GM19397 (cell line): Measurements from ENCODE around the gene CHAF1B.
"Not testable (repeated sequence)": the region's sequence is repeated elsewhere in the genome, so short reads cannot be mapped to it uniquely, and the experiment has no call there.

Experiments used
- ATAC-seq: cut with Tn5 transposase; IDR thresholded peaks from one replicate; pipeline ENCODE4 v1.9.1; 2021; ENCODE audit warnings: mild to moderate bottlenecking, moderate library complexity; ENCODE audit not compliant: unreplicated experiment

The CHAF1B gene

GRCh38 chr21:36385233-36386030 is at the start of gene CHAF1B:
Gene CHAF1B, plus strand, starts transcription at chr21:36385392. Its CDS starts 745 bp downstream, at chr21:36386137.
- peak; percentile 85 for ATAC-seq

- ATAC-seq: no peak
Measured at GRCh38 chr21:36337099-36337509, 48.1 kb upstream of the CHAF1B start.

- ATAC-seq: no peak
Measured at GRCh38 chr21:36338975-36339374, 46.2 kb upstream of the CHAF1B start.

- ATAC-seq: not testable (repeated sequence)
Measured at GRCh38 chr21:36342581-36342980, 42.6 kb upstream of the CHAF1B start.

GRCh38 chr21:36344931-36345330 is 40.3 kb upstream of the CHAF1B start:
- no peak for ATAC-seq

- no peak for ATAC-seq
Measured at GRCh38 chr21:36347278-36347961, 37.8 kb upstream of the CHAF1B start.

- ATAC-seq: no peak
Measured at GRCh38 chr21:36347962-36348328, 37.2 kb upstream of the CHAF1B start.

- no peak for ATAC-seq
Measured at GRCh38 chr21:36349315-36349714, 35.9 kb upstream of the CHAF1B start.

GRCh38 chr21:36350282-36350910 is 34.8 kb upstream of the CHAF1B start:
- ATAC-seq: no peak

- no peak for ATAC-seq
Measured at GRCh38 chr21:36354918-36355680, 30.1 kb upstream of the CHAF1B start.

- no peak for ATAC-seq
Measured at GRCh38 chr21:36355868-36356267, 29.3 kb upstream of the CHAF1B start.

- no peak for ATAC-seq
Measured at GRCh38 chr21:36359185-36359584, 26.0 kb upstream of the CHAF1B start.

- ATAC-seq: no peak
Measured at GRCh38 chr21:36369064-36369685, 16.0 kb upstream of the CHAF1B start.

- no peak for ATAC-seq
Measured at GRCh38 chr21:36375994-36376393, 9.2 kb upstream of the CHAF1B start.

GRCh38 chr21:36377391-36377842 is 7.8 kb upstream of the CHAF1B start:
- no peak for ATAC-seq

- no peak for ATAC-seq
Measured at GRCh38 chr21:36379251-36379650, 5.9 kb upstream of the CHAF1B start.

GRCh38 chr21:36381841-36382589 is 3.2 kb upstream of the CHAF1B start:
- no peak for ATAC-seq

GRCh38 chr21:36382722-36383121 is 2.5 kb upstream of the CHAF1B start:
- ATAC-seq: not testable (repeated sequence)

- no peak for ATAC-seq
Measured at GRCh38 chr21:36384885-36385232, 333 bp upstream of the CHAF1B start.
